Measurements from ENCODE around the gene CMTM4. TPM values are rescaled to one million over a fixed set of nuclear protein-coding genes. Genes with fewer than 3 reads are reported as not detected.
"Not testable (repeated sequence)": the region's sequence is repeated elsewhere in the genome, so short reads cannot be mapped to it uniquely, and the experiment has no call there.

The CMTM4 gene
- total and polyA plus RNA-seq, 7 donors = 6.1 to 65.1 (median 12.5) TPM

DNA sequence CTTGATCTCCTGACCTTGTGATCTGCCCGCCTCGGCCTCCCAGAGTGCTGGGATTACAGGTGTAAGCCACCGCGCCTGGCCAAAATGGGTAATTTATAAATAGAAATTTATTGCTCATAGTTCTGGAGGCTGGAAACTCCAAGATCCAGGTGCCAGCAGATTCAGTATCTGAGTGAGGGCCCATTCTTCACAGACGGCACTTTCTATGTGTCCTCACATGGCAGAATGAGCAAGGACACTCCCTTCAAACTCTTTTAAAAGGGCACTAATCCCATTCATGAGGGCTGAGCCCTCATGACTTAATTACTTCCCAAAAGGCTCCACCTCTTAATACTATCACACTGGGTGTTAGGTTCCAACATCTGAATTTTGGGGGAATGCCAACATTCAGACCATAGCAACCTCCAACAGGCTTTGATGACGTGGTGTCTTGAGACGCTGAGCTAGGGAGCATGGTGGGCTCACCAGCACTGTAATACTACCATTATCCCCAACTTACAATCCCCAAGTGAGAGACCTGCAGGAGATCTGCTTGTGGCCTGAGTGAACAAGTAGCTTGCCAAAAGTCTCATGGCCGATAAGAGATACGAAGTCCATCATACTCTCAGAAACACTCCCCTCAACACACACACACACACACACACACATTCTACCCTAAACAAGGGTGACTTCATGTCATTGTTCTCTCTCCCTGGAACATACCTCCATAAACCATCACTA is 8.5 kb downstream of the CMTM4 start:
- 76 to 94% methylated on average over 9 of the region's 9 CpGs for WGBS, 2 donors
- no peak overlapping the region for H3K4me3 ChIP-seq

DNA sequence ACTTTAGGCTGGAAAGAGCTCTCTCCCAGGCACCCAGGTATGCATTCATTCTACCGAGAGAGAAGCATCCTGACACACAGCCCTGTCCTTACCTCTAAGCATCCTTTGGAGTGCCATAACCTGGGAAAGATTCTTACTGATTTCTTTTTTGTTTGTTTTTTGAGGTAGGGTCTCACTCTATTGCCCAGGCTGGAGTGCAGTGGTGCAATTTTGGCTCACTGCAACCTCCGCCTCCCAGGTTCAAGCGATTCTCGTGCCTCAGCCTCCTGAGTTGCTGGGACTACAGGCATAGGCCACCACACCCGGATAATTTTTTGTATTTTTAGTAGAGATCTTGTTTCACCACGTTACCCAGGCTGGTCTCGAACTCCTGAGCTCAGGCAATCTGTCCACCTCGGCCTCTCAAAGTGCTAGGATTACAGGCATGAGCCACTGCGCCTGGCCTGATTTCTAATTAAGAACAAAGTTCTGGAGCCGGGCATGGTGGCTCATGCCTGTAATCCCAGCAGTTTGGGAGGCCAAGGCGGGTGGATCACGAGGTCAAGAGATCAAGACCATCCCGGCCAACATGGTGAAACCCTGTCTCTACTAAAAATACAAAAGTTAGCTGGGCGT is 10.9 kb downstream of the CMTM4 start:
- DNase-seq; H3K36me3 ChIP-seq; intact Hi-C loops (cut with DNase I); H3K27ac ChIP-seq; H3K4me3 ChIP-seq; H3K27me3 ChIP-seq; H3K9me3 ChIP-seq; H3K4me1 ChIP-seq: not testable (repeated sequence)
- 89 to 93% methylated on average over 14 of the region's 14 CpGs for WGBS, 2 donors

More for the DNA sequence above, 8.5 kb downstream of the CMTM4 start:
- Histone ChIP-seq H3K36me3 (no peaks in the 10 kb centered on the region), H3K27me3 (no peaks in the 10 kb centered on the region), H3K9me3 (no peaks in the 10 kb centered on the region), H3K4me1 (no peaks in the 10 kb centered on the region), H3K27ac (no peak overlapping the region)
- TF ChIP-seq POLR2A (IDR thresholded peaks at IDR 0.05) = no peak
- TF ChIP-seq, protein P1, sequence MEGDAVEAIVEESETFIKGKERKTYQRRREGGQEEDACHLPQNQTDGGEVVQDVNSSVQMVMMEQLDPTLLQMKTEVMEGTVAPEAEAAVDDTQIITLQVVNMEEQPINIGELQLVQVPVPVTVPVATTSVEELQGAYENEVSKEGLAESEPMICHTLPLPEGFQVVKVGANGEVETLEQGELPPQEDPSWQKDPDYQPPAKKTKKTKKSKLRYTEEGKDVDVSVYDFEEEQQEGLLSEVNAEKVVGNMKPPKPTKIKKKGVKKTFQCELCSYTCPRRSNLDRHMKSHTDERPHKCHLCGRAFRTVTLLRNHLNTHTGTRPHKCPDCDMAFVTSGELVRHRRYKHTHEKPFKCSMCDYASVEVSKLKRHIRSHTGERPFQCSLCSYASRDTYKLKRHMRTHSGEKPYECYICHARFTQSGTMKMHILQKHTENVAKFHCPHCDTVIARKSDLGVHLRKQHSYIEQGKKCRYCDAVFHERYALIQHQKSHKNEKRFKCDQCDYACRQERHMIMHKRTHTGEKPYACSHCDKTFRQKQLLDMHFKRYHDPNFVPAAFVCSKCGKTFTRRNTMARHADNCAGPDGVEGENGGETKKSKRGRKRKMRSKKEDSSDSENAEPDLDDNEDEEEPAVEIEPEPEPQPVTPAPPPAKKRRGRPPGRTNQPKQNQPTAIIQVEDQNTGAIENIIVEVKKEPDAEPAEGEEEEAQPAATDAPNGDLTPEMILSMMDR (IDR thresholded peaks at IDR 0.05) = no peak
- no peak for DNase-seq
- intact Hi-C loops (cut with DNase I) = no loop called here

DNA sequence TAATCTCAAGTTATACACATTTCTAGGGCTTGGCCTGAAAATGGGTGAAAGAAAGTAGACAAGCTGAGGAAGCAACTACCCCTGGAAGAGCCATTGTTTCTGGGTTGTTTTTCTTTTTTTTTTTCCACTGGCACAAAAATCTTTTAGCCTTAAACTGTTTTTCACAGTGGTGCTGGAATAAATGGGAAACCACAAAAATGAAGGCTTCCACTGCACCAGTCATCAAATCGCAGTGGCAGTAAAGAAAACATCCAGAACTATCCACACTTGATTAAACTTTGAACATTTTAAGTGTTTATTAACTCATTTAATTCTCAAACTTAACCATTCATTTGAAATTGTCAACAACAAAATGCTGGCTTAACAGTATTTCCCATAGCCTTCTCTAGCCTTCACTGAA is 14.3 kb downstream of the CMTM4 start:
- H3K36me3 ChIP-seq = peaks cover 0 to 5% (median 0%) of the 10 kb centered on the region in 4 donors
- H3K9me3 ChIP-seq = no peaks in the 10 kb centered on the region
- intact Hi-C loops (cut with DNase I) = no loop called here
- 84 to 89% methylated on average over 1 of the region's 1 CpG for WGBS, 2 donors
- H3K27ac ChIP-seq = no peak overlapping the region
- no peak overlapping the region for H3K4me3 ChIP-seq
- no peak for DNase-seq
- TF ChIP-seq EP300 (IDR thresholded peaks at IDR 0.05) (no peak), POLR2A (IDR thresholded peaks at IDR 0.05) (no peak), POLR2AphosphoS5 (IDR thresholded peaks at IDR 0.05) (no peak)
- TF ChIP-seq, protein P1 (IDR thresholded peaks at IDR 0.05) = no peak
- H3K27me3 ChIP-seq = no peaks in the 10 kb centered on the region
- peaks cover 0 to under 1% (median 0%) of the 10 kb centered on the region in 4 donors for H3K4me1 ChIP-seq

DNA sequence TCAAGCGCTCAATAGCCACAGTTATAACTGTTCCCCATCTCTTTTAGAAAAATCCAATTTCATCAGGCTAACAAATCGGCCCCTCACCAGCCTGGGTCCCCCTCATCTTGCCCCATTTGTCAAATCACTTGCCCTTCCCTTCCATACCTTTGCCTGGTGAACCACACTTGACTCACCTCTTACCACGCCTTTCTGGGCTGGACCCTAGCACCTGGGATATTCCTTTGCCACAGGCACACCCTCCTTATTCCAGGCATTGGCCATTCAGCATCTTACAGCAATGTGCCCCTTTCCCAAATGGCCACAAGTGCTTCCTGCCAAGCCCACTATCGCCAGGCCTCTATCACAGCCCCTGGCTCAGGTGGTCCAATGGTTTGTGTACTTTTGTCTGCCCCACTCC is 14.9 kb downstream of the CMTM4 start:
- TF ChIP-seq, protein P1 (IDR thresholded peaks at IDR 0.05) = no peak
- no peak for TF ChIP-seq EP300 (IDR thresholded peaks at IDR 0.05)
- TF ChIP-seq POLR2AphosphoS5 (IDR thresholded peaks at IDR 0.05) = no peak

DNA sequence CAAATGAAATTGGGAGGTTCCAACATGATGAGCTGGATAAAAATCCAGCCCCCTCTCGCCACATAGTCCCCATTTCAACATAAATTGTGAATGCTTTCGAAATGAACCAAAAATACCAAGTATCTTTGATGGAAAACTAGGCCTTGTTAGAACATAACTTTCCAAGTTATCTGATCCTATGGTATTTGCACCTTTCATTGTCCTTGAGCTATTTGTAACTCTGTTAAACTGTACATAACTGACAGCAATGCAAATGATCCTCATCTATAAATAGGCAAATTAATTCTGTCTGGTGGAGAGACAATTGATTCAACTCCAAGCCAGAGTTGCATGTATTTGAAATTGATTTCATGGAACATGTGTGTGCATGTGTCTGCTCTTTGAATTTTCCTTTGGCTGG is 18.2 kb downstream of the CMTM4 start:
- intact Hi-C loops (cut with DNase I) = no loop called here
- DNase-seq = no peak
- H3K4me1 ChIP-seq = peaks cover 0 to 11% (median 7%) of the 10 kb centered on the region in 4 donors
- no peak overlapping the region for H3K27ac ChIP-seq
- H3K36me3 ChIP-seq = peaks cover 0 to 5% (median 0%) of the 10 kb centered on the region in 4 donors
- TF ChIP-seq EP300 (IDR thresholded peaks at IDR 0.05) = no peak
- TF ChIP-seq, protein P1 (IDR thresholded peaks at IDR 0.05) = no peak
- TF ChIP-seq POLR2A (IDR thresholded peaks at IDR 0.05) = no peak
- no peak for TF ChIP-seq POLR2AphosphoS5 (IDR thresholded peaks at IDR 0.05)
- H3K4me3 ChIP-seq = no peak overlapping the region
- 86 to 94% methylated on average over 2 of the region's 2 CpGs for whole genome bisulfite sequencing, 2 donors
- H3K27me3 ChIP-seq = no peaks in the 10 kb centered on the region
- no peaks in the 10 kb centered on the region for H3K9me3 ChIP-seq

More for the DNA sequence above, 14.9 kb downstream of the CMTM4 start:
- no peak overlapping the region for H3K4me3 ChIP-seq
- H3K36me3 ChIP-seq = peaks cover 0 to 5% (median 0%) of the 10 kb centered on the region in 4 donors
- DNase-seq = no peak
- WGBS, 2 donors = 86 to 88% methylated on average over 4 of the region's 4 CpGs
- no peaks in the 10 kb centered on the region for H3K9me3 ChIP-seq
- intact Hi-C loops (cut with DNase I) = no loop called here
- no peak overlapping the region for H3K27ac ChIP-seq
- no peaks in the 10 kb centered on the region for H3K27me3 ChIP-seq
- H3K4me1 ChIP-seq = peaks cover 0 to 6% (median 4%) of the 10 kb centered on the region in 4 donors

All from sigmoid colon (tissue), 7 donors.